ENCODE results near the gene PLA2G2D.
A peak's percentile ranks its signal among the peaks of the same experiment; 100 is the strongest.

Gene PLA2G2D

DNA sequence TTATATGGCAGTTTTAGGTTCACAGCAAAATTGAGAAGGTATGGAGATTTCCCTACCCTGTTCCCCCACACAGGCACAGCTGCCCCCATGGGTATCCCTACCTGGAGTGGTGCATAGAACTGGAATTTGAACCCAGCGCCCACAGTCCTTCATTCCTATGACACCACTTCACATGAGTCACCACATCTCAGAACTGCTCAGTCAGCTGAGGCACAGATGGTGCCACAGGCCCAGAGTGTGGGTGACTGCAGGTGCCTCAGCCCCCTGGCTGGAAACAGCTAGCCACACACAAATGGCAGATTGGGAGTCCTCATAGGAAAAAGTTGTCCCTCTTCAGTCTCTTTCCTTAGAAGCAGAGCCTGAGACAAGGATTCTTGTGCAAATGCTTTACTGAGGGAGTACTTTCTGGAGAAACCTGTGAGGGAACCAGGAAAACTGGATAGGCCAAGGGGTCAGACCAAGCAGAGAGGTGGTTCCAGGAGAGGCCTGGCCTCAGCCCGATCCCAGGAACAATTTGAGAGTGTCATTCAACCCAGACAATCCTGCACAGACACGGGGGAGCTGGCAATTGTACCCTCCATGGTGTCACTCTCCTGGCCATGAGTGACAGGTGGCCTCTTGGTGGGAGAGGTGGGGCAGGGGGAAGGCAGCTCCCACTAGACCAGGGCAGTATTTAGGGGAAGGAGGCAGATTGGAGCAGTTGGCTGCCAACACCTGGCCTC is 6.9 kb downstream of the PLA2G2D start:
- DNase-seq = no peak

- no peak for DNase-seq
These were observed 7.9 kb downstream of the PLA2G2D start for GRCh38 chr1:20111452-20111851.

- no peak for DNase-seq
These were observed 8.7 kb downstream of the PLA2G2D start for GRCh38 chr1:20110679-20111078.

DNA sequence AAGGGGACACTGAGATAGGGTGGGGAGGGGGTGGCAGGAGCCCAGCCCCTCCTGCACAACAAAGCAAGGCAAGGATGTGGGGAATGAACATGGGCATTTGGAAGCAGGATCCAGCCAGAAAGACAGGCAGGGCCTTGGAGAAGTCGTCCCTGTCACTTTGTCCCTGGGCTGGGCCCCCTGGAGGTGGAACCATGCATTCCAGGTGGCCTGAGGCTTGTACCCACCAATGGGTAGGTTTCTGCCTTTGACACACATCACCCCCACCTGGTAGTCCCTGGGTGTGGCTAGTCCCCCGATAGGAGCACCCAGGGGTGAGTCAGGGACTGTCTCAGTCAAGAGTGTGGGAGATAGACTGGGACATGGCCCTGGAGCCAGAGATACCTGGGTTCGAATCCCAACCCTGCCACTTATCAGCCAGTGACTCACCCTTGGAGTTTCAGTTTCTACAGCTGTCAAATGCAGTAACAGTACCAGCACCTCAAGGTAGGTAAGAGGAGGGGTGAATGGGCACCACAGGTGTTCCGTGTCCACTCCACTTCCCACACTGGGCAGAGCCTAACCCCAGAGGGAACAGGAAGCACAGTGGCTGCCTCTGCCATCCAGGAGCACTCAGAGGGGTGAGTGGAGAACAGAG is 10.0 kb downstream of the PLA2G2D start:
- no peak for DNase-seq

DNA sequence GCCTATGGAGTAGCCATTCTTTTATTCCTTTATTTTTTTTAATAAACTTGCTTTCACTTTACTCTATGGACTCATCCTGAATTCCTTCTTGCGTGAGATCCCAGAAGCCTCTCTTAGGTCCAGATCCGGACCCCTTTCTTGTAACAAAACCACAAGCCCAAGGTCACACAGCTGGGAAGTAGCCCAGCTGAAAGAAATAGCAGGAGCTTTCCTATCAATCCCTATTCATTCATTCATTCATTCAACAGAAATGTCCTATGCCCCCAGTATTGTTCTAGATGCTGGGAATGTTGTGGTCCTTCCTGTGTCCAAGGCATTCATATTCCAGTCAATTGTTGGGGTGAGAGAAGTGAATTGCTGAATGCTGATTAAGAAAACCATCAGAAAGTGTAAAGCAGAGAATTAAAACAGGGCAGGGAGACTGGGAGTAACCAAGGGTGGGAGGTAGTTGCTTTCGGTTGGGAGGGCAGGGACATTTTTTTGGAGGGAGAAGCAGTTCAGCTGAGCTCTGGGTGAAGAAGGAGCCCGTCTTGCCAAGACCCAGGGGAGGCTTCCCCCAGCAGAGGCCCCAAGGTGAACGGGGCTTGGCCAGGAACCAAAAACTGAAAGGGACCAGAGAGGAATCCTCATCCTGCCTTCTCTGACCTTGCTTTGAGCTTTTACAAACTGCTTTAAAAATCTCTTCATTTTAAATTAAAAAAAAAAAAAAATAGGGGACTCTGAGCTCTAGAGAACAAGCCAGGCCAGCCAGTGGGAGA is 10.8 kb downstream of the PLA2G2D start:
- no peak for DNase-seq

GRCh38 chr1:20107796-20108195 is 11.5 kb downstream of the PLA2G2D start:
- no peak for DNase-seq

GRCh38 chr1:20107351-20107750 is 12.0 kb downstream of the PLA2G2D start:
- no peak for DNase-seq

DNA sequence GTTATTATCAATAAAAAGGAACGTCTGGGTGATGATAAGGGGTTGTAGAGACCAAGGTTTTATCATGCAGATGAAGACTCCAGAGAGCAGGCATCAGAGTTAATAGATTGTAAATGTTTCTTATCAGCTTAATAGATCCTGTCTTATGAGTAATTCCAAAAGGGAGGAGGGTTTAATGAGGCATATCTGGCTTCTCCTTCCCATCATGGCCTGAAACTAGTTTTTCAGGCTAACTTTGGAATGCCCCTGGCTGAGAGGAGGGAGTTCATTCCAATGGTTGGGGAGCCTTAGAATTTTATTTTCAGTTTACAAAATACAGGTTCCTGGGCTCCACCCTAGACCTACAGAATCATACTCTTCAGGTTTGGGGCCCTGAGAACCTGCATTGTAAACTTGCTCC is 13.5 kb downstream of the PLA2G2D start:
- no peak for DNase-seq

- DNase-seq = no peak
These were observed 16.5 kb downstream of the PLA2G2D start for GRCh38 chr1:20102875-20103274.

DNA sequence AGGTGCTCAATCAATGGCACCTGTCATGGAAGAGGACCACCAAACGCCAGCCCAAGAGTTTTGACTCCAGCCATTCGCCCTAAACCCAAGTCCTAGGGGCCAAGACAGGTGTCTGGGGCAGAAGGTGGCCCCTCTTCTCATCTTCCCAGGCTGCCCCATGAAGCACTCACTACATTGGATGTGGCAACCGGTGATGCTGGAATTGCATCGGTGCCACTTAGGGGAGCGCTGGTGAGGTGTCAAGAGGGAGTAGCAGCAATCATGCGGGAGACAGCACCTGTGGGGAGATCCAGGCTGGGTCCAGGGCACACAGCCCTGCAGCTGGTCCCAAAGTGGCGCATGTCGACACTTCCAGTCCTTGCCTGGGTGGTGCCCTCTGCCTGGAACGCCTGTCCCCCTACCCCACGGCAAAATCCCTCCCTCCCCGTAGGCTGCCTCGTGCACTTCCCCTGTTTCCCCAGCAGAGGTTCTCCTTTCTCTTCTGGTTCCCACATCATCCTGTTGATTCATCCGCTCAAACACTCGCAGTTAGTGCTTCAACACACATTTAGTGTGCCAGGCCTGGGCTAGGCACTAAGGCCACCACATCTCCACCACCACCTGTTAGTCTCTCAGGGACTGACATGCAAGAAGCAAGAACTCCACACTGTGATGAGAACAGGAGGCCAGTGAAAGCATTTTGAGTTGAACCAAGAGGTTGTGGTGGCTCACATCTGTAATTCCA is 18.5 kb downstream of the PLA2G2D start:
- DNase-seq = peak; percentile 20

GRCh38 chr1:20099533-20099932 is 19.8 kb downstream of the PLA2G2D start:
- no peak for DNase-seq

GRCh38 chr1:20096840-20097447 is 22.4 kb downstream of the PLA2G2D start:
- DNase-seq = no peak

GRCh38 chr1:20095564-20096434 is 23.5 kb downstream of the PLA2G2D start:
- no peak for DNase-seq

DNA sequence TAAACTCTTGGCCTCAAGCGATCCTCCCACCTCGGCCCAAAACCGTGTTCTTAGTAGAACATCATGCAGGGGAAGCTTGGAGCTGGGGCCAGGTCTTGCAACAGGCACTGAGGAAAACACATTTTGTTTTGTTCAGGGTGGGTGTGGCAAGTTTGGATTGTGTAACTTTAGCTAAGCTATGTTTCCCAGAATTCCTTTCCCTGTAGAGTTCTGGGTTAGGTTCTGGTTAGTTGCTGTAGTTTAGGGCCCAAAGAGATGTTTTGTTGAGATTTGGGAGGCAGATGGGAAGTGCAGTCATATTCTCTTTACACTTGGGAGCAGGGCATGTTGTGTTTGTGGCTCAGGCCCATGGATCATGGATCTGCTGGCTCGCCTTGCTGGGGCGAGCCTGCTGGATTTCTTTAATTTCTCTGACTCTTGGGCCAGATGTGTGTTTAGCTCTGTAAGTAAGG is 25.4 kb downstream of the PLA2G2D start:
- DNase-seq = no peak

DNA sequence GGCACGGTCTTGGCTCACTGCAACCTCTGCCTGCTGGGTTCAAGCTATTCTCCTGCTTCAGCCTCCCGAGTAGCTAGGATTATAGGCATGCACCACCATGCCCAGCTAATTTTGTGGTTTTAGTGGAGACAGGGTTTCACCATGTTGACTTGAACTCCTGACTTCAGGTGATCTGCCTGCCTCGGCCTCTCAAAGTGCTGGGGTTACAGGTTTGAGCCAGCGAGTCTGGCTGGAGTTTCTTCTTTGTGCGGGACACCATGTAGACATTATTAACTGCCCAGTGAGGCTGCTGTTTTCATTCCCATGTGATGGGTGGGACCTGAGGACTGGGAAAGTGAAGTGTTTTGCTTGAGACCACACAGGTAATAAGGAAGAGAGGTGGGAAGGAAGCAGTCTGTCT is 26.0 kb downstream of the PLA2G2D start:
- no peak for DNase-seq

DNA sequence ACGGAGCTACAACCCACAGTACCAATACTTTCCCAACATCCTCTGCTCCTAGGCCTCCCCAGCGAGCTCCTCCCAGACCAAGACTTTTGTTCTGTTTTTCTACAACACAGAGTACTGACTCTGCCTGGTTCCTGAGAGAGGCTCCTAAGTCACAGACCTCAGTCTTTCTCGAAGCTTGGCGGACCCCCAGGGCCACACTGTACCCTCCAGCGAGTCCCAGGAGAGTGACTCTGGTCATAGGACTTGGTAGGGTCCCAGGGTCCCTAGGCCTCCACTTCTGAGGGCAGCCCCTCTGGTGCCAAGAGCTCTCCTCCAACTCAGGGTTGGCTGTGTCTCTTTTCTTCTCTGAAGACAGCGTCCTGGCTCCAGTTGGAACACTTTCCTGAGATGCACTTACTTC is 28.7 kb downstream of the PLA2G2D start:
- DNase-seq = no peak

GRCh38 chr1:20090119-20090518 is 29.2 kb downstream of the PLA2G2D start:
- no peak for DNase-seq

GRCh38 chr1:20089328-20090077 is 29.8 kb downstream of the PLA2G2D start:
- no peak for DNase-seq

DNA sequence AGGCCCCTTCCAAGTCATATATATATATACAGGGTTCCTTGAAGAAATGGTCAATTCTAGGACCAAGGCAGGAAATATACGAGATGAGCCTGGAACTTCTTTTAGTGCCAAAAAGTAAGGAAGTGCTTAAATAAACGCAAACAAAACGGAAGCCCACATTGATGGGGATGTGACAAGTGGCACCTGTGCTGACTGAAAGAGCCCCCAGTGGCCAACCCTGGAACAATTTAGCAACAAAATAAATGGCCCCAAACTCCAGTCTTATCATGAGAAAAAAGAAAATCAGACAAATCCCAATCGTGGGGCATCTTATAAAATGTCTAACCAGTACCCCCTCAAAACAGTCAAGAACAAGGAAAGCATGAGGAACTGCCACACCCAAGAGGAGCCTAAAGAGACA is 31.7 kb downstream of the PLA2G2D start:
- no peak for DNase-seq

GRCh38 chr1:20086800-20087199 is 32.5 kb downstream of the PLA2G2D start:
- no peak for DNase-seq

Measured in NCI-H1436 (cell line).